ENCODE data around the gene EVI5L. TPM values are rescaled to one million over a fixed set of nuclear protein-coding genes. Genes with fewer than 3 reads are reported as not detected.

The EVI5L gene
- total RNA-seq, 1 experiment from 2014 or later: 6.4 TPM

- ChIA-PET CTCF (interaction anchor here (0.6 kb wide), 1 partner anchor 38 kb away, joined by 3 read pairs; no protein-coding TSS in a partner anchor), POLR2A (no interaction called here)
- Histone ChIP-seq H3K27me3 (ENCODE audit: control insufficient read depth, insufficient read depth, low read length) (no peaks in the 10 kb centered on the region), H3K27ac (ENCODE audit: low read length) (no peak overlapping the region), H3K4me1 (ENCODE audit: control insufficient read depth, insufficient read depth, low read length) (no peaks in the 10 kb centered on the region; the same call in 1 of the 2 replicates), H3K9me3 (ENCODE audit: control insufficient read depth, insufficient read depth, low read depth, low read length) (no peaks in the 10 kb centered on the region), H3K4me3 (ENCODE audit: low read depth in 2 of 2, low read length in 2 of 2) (no peak overlapping the region), H3K36me3 (ENCODE audit: control insufficient read depth, insufficient read depth, low read length) (no peaks in the 10 kb centered on the region)
- ATAC-seq (no peak), DNase-seq (ENCODE audit: low read depth, low spot score) (no peak)
- TF ChIP-seq SIN3A (IDR thresholded peaks at IDR 0.05; ENCODE audit: borderline replicate concordance, insufficient read depth, low read depth, low read length) (no peak), CTCF (IDR thresholded peaks at IDR 0.05) (no peak), REST (IDR thresholded peaks at IDR 0.05; ENCODE audit: insufficient read depth in 1 of 2, low read depth in 2 of 2, low read length in 1 of 2) (no peak), POLR2AphosphoS5 (IDR thresholded peaks at IDR 0.05; ENCODE audit: low read depth, low read length) (no peak), TCF7L2 (IDR thresholded peaks at IDR 0.05; ENCODE audit: low read depth, low read length) (no peak)
- no TSS peak for BruUV-seq (replicated peaks)
- intact Hi-C loops (cut with micrococcal nuclease; ENCODE audit: unreplicated experiment) (no loop called here), in situ Hi-C loops (cut with HindIII; ENCODE audit: low pct_unique_long_range_greater_than_20kb, low sequenced_read_pairs) (no loop called here)
Measured at GRCh38 chr19:7856679-7857663, 27.0 kb downstream of the EVI5L start.

GRCh38 chr19:7857727-7858108 lies 27.7 kb downstream of the EVI5L start:
- intact Hi-C loops (cut with micrococcal nuclease; ENCODE audit: unreplicated experiment) (no loop called here), in situ Hi-C loops (cut with HindIII; ENCODE audit: low pct_unique_long_range_greater_than_20kb, low sequenced_read_pairs) (no loop called here)
- TF ChIP-seq CTCF (IDR thresholded peaks at IDR 0.05): no peak
- no peak for TF ChIP-seq POLR2AphosphoS5 (IDR thresholded peaks at IDR 0.05; ENCODE audit: low read depth, low read length)
- no peak for TF ChIP-seq REST (IDR thresholded peaks at IDR 0.05; ENCODE audit: insufficient read depth in 1 of 2, low read depth in 2 of 2, low read length in 1 of 2)
- TF ChIP-seq SIN3A (IDR thresholded peaks at IDR 0.05; ENCODE audit: borderline replicate concordance, insufficient read depth, low read depth, low read length): no peak
- no peak for TF ChIP-seq TCF7L2 (IDR thresholded peaks at IDR 0.05; ENCODE audit: low read depth, low read length)
- H3K27ac ChIP-seq (ENCODE audit: low read length): no peak overlapping the region
- POLR2A ChIA-PET: no interaction called here
- H3K36me3 ChIP-seq (ENCODE audit: control insufficient read depth, insufficient read depth, low read length): no peaks in the 10 kb centered on the region
- BruUV-seq (replicated peaks): no TSS peak
- H3K27me3 ChIP-seq (ENCODE audit: control insufficient read depth, insufficient read depth, low read length): no peaks in the 10 kb centered on the region
- ATAC-seq (no peak), DNase-seq (ENCODE audit: low read depth, low spot score) (no peak)
- H3K9me3 ChIP-seq (ENCODE audit: control insufficient read depth, insufficient read depth, low read depth, low read length): no peaks in the 10 kb centered on the region
- H3K4me1 ChIP-seq (ENCODE audit: control insufficient read depth, insufficient read depth, low read length): no peaks in the 10 kb centered on the region; the same call in 1 of the 2 replicates
- H3K4me3 ChIP-seq (ENCODE audit: low read depth in 2 of 2, low read length in 2 of 2): no peak overlapping the region
- CTCF ChIA-PET: interaction anchor here (0.6 kb wide), 2 partner anchors 39 to 46 kb away, joined by 3 to 4 read pairs; no protein-coding TSS in a partner anchor

Measured in Panc1 (cell line).